IPS-18c (cell line): ENCODE results near the gene FAM240B.

Experiments
- H3K4me3 ChIP-seq: 2 replicates; pipeline ENCODE4 v1.7.0; 2013; ENCODE audit warnings: low read depth, mild to moderate bottlenecking, low read length, moderate library complexity; ENCODE audit not compliant: insufficient read depth
- H3K9me3 ChIP-seq: one replicate; pipeline ENCODE4 v1.6.1; 2013; ENCODE audit warnings: mild to moderate bottlenecking, low read length, moderate library complexity; ENCODE audit not compliant: control insufficient read depth, insufficient read depth

Gene FAM240B

GRCh38 chr9:38708759-38709158, 11.2 kb downstream of the FAM240B start:
- Histone ChIP-seq H3K4me3 (no peak overlapping the region), H3K9me3 (no peaks in the 10 kb centered on the region)

GRCh38 chr9:38707885-38708637, 11.9 kb downstream of the FAM240B start:
- Histone ChIP-seq H3K9me3 (no peaks in the 10 kb centered on the region), H3K4me3 (no peak overlapping the region)

- H3K4me3 ChIP-seq: no peak overlapping the region
- no peaks in the 10 kb centered on the region for H3K9me3 ChIP-seq
Measured at GRCh38 chr9:38706493-38706892, 13.4 kb downstream of the FAM240B start.

GRCh38 chr9:38705917-38706316, 14.0 kb downstream of the FAM240B start:
- Histone ChIP-seq H3K4me3 (no peak overlapping the region), H3K9me3 (no peaks in the 10 kb centered on the region)

DNA sequence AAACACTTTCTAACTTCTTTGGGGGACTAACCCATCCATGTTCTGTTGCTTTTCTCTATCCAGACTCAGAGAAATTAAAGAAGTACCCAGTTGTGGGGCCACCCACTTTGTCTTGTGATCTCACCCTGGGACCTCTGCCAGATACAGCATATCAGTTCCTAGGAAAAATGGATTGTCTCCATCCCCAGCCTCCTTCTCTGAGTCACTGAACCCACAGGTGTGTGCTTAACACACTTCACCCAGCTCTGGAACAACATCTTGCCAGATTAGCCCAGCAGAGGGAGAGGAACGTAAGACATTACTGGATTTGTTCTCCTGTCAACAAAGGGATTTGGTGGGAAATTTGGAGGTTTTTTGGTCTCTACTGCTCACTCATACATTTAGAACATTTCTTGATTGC, 19.2 kb downstream of the FAM240B start:
- Histone ChIP-seq H3K9me3 (no peaks in the 10 kb centered on the region), H3K4me3 (no peak overlapping the region)

- no peaks in the 10 kb centered on the region for H3K9me3 ChIP-seq
- no peak overlapping the region for H3K4me3 ChIP-seq
Measured at GRCh38 chr9:38699337-38699736, 20.6 kb downstream of the FAM240B start.

- Histone ChIP-seq H3K9me3 (no peaks in the 10 kb centered on the region), H3K4me3 (no peak overlapping the region)
Measured at GRCh38 chr9:38697776-38698300, 22.1 kb downstream of the FAM240B start.

- no peak overlapping the region for H3K4me3 ChIP-seq
Measured at GRCh38 chr9:38696999-38697398, 22.9 kb downstream of the FAM240B start.

DNA sequence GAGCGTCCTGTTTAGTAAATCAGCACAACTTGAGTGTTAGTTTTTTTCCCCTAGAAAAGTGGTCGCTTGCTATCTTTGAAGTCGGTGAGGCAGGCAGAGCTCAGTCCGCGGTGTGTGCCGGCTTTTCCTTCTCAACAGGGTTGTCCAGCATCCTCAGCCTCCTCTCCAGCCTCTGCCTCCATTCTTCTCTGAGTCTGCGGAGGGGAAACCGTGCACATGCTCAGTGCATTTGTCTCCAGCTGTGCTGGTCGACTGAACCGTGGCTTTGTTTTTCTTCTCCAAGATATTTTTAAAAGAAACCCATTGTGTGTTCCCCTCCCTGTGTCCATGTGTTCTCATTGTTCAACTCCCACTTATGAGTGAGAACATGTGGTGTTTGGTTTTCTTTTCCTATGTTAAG, 25.3 kb downstream of the FAM240B start:
- no peak overlapping the region for H3K4me3 ChIP-seq
- H3K9me3 ChIP-seq: no peaks in the 10 kb centered on the region

More at GRCh38 chr9:38696999-38697398, 22.9 kb downstream of the FAM240B start:
- H3K9me3 ChIP-seq: no peaks in the 10 kb centered on the region

- H3K9me3 ChIP-seq: no peaks in the 10 kb centered on the region
- H3K4me3 ChIP-seq: no peak overlapping the region
Measured at GRCh38 chr9:38692707-38693106, 27.2 kb downstream of the FAM240B start.

- H3K9me3 ChIP-seq: no peaks in the 10 kb centered on the region
- no peak overlapping the region for H3K4me3 ChIP-seq
Measured at GRCh38 chr9:38690574-38690973, 29.4 kb downstream of the FAM240B start.

DNA sequence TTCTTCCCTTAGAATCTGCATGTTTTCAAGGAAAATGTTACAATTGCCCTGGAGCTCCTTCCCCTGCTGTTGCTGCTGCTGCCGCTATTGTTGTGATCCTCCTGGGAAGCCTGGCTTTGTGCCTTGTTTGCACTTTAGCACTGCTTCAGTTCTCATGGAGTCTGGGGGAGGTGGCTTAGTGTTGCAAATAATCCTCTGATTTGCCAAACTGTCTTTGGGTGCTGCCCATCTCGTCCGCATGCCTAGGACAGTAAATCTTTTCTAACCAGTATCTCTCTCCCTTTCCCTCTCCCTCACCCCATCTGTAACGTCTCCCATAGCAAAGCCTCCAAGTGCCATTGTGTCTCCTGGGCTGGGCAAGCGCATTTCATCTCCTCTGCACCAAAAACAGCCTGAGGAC, 30.3 kb downstream of the FAM240B start:
- Histone ChIP-seq H3K9me3 (no peaks in the 10 kb centered on the region), H3K4me3 (no peak overlapping the region)

DNA sequence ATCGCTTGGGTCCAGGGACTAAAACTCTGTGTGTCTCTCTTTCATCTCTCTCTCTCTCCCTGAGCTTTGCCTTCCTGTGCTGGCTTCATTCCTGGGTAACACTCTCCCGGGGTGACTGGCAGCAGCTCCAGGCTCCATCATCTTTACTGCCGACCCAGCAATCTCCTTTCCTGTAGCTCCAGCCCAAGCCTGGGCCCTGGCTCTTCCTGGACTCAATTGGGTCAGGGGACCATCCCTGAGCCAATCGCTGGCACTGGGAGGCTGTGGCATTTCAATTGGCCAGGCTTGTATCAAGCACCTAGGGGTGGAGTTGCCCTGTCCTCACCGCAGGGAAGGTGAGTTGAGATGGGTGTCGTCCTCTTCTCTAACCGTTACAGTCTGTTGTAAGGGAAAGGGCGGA, 31.9 kb downstream of the FAM240B start:
- H3K4me3 ChIP-seq: no peak overlapping the region
- H3K9me3 ChIP-seq: no peaks in the 10 kb centered on the region

DNA sequence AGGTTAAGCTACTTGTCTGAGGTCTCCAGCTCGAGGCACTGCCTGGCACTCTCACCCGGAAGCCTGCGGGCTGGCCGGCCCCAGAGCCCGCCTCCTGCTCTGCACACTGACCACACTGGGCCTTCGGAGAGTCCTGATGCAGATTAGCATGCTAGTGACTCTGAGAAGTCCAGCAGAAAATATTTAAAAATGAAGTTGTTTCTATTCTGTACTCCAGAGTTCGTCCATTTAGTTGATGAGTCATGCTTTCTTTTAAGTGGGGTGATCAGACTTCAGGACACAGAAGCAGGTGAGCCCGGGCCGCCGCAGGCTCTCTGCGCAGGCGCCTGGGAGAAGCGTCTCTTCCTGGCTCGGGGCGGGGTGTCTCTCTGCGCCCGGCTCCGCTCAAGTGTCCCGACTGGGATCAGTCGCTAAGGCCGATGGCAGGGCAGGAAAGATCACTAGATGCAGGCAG, 32.5 kb downstream of the FAM240B start:
- H3K4me3 ChIP-seq: no peak overlapping the region
- H3K9me3 ChIP-seq: no peaks in the 10 kb centered on the region

DNA sequence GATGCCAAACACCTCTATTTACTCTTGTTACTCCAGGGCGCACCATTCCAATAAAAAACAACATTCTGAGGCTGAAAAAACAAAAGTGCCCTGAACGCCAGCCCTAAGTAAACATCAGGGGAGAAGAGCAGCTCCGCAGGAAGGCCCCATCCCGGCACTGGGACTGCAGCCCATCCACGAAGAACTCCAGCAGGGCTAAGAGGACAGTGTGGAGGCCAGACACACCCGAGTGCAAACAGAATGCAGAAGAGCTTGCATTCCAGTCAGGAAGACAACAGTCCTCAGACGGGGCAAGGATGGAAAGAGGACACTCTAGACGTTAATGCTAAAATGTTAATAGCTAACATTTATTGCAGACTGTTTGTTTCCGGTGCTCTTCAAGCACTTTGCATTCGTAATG, 33.0 kb downstream of the FAM240B start:
- Histone ChIP-seq H3K4me3 (no peak overlapping the region), H3K9me3 (no peaks in the 10 kb centered on the region)

DNA sequence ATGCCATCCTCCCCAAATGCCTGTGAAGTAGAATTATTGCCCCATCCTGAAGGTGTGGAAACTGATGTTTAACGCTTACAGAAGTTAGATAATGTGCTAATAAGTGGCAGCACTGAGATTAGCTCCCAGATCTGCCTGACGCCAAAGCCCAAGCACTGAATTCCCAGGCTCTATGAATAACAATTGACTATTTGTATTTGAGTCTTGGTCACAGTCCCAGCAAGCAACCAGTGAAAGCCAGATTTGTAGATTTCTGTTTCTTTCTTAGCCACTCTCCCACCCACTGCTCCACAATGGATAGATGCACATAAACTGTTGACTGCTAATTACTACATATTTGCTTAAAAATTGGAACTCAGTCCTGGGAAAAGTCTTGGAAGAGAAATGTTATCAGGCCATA, 34.4 kb downstream of the FAM240B start:
- no peak overlapping the region for H3K4me3 ChIP-seq
- no peaks in the 10 kb centered on the region for H3K9me3 ChIP-seq

- Histone ChIP-seq H3K4me3 (no peak overlapping the region), H3K9me3 (no peaks in the 10 kb centered on the region)
Measured at GRCh38 chr9:38683336-38683735, 36.6 kb downstream of the FAM240B start.

DNA sequence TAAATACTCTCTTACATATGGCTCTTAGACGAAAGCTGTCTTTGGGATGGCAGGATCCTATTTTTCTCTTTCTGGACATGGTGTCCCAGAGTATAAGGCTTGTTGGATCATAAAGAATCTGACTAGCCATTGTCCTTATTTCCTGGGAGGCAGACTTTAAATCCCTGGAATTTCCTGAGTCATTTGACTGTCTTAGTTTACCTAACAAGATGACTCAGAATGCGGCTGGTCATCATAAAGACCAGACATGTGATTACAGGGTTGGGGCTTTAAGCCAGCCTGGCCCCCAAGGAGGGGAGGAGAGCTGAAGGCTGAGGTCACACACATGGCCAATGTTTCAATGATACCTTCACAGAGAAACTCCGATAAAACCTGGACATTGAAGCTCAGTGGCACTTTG, 37.2 kb downstream of the FAM240B start:
- H3K9me3 ChIP-seq: no peaks in the 10 kb centered on the region
- no peak overlapping the region for H3K4me3 ChIP-seq

GRCh38 chr9:38681747-38682227, 38.1 kb downstream of the FAM240B start:
- no peak overlapping the region for H3K4me3 ChIP-seq
- H3K9me3 ChIP-seq: no peaks in the 10 kb centered on the region
